GM19395 (cell line): Measurements from ENCODE around the gene KEL.

Source experiments
- ATAC-seq: cut with Tn5 transposase; IDR thresholded peaks from one replicate; pipeline ENCODE4 v1.9.1; 2021; ENCODE audit warnings: mild to moderate bottlenecking, moderate library complexity; ENCODE audit not compliant: unreplicated experiment

KEL gene

DNA sequence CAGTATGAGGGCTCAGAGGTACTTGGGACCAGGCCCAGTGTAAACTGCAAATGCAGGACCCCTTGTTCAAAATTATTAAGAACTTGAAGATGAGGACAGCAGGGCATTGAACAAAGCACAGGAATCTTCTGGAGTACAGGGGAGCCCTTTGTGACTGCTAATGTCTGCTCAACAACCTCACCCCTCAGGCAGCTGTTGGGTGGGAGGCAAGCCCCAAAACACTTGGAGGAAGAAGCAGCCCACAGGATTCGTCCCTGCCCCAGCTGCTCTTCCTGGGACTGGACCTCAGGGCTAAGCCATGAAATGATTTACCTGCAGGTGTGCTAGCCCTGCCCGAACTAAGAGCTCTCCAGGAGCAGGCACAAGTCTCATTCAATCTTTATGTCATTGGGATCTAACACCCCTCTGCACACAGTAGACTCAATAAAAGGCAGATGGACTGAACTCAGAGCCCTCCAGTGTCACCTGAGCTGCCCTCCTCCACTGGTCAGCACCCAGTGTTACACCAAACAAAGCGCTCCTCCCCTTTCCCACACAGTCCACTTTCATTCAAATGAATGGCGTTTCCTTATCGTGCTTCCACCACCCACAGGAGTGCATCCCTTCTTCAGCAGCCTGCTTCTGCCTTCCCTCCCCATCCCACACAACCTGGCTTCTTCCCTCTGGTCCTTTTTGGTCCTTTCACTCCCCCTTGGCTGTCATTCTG is 29.6 kb downstream of the KEL start:
- no peak for ATAC-seq

DNA sequence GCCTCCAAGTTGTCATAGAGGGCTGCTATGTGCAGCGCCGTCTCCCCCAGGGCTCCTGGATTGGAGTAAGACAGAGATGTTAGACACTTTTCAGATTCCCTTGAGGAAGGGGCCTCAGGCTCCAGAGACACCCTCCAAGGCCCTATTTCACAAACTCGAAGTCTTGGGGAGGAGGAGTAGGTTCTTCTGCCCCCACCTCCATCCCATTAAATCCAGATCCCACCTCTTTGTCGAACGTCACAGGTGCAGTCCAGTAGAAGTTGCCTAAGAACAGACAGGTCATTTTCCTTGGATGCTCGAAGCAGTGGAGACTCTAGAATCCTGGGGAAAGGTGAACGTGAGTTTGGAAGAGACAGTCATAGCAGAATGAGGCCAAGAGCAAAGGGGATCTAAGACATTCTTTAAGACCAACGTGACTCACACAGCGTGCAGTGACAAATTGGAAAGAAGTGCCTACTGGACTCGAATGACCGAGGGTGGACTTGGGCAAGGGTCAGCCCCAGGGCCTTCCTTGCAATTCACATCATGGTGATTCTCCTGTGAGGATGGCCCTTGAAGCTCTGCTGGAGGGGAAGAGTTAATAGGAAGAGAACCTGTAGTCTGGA is 31.9 kb downstream of the KEL start:
- ATAC-seq: no peak

DNA sequence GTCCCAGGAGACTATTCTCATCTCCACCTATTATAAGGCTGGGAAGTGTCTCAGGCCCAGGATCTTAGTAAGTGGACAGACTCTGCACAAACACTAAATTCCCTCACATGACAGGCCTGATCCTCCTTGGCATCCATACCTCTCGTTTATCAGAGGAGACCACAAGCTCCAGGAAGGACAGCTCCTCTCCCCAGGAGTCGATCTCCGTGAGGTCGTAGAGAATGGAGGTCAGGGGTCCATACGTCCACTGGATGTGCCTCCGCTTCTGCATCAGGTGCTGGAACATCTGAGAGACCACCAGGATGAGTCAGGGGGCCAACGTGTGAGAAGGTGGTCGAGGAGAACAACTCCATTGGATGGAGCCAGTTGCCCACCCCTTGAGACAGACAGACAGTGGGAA is 34.2 kb downstream of the KEL start:
- no peak for ATAC-seq

DNA sequence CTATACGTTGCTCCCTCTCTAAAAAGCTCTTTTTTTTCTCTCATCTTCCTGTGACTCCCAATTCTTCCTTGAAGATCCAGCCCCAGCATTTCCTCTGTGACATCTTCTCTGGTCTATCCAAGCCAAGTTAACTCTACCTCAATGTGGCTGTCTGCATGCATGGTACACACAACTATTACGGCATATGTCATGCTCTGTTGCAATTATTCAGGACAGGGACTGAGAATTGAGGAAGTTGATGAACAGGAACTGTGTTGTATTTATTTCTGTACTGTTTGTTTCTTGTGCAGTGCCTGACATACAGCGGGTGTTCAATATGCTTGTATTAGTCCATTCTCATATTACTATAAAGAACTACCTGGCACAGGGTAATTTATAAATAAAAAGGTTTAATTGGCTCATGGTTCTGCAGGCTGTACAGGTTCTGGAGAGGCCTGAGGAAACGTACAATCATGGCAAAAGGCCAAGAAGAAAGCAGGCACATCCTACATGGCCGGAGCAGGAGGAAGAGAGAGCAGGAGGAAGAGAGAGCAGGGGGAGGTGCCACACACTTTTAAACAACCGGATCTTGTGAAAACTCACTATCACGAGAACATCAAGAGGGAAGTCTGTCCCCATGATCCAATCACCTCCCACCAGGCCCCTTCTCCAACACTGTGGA is 34.9 kb downstream of the KEL start:
- no peak for ATAC-seq

GRCh38 chr7:142925413-142925812 is 36.8 kb downstream of the KEL start:
- ATAC-seq: no peak

DNA sequence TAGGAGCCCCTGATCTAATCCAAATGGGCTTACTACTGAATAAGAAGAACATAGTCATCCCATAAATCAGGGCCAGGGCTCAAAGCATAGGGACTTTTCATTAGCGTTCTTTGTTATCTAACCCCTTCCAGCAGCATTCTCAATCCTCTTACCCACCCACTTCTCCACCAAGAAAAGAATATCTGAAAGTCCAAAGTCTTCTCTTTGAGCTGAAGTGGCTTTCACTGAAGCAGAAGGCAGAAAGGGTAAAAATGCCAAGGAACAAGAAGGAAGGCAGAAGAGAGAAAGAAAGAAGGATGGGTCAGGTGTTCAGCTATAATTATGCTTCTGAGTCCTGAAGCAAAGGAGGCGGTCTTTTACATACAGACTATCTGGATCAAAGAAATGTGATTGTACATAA is 38.8 kb downstream of the KEL start:
- no peak for ATAC-seq

- no peak for ATAC-seq
Observed at GRCh38 chr7:142919656-142920055, 42.5 kb downstream of the KEL start.

DNA sequence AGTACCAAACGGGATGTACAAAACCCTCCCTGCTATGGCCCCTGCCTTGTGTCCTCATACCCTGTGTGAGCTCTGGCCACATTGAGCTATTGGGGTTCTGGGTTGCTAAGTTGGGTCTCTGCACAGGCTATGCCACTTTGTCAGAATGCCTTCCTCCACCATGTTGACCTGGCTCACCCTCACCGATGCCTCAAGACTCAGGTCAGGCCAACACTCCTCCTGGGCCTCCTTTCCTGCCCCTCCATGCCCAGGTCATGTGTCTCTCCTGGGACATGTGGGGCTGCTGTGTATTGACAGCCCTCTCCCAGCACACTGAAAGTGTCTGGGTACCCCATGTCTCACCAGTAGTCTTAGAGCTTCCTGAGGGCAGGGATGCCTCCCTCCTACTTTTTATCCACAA is 43.3 kb downstream of the KEL start:
- no peak for ATAC-seq

DNA sequence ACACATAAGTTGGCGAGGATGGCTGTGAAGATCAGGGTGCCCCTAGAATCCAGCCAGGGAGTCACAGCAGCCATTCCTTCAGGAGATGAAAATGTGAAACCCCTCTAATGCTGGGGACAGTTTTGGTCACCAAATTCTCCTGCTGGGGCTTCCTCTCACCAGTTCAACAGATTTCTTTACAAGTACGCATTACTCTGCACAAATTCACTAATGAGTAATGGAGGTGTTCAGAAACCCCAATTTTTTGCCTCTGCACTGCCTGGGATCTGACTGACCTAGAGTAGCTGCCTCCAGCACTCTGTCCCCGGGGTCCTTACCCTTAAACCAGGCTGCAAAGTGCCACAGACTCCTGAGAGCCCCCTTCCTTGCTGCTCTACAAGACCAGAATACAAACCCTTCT is 44.7 kb downstream of the KEL start:
- no peak for ATAC-seq

DNA sequence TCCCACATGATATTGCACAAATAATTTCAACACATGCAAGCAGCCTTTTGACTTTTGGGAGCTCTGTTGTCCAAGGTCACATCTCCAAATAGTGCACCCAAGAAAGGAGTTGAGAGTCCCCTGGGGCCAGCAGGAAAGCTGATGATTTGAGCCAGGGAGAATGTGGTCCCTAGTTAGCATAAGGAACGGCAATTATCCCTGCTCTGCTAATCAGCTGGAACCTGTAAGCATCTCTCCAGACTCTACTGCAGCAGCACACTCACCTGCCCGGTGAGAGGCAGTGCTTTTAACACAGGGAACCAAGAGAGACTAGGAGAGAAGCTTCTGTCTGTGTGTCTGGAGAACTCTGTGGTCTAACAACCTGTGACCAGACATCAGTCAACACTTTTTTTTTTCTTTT is 45.7 kb downstream of the KEL start:
- ATAC-seq: no peak

DNA sequence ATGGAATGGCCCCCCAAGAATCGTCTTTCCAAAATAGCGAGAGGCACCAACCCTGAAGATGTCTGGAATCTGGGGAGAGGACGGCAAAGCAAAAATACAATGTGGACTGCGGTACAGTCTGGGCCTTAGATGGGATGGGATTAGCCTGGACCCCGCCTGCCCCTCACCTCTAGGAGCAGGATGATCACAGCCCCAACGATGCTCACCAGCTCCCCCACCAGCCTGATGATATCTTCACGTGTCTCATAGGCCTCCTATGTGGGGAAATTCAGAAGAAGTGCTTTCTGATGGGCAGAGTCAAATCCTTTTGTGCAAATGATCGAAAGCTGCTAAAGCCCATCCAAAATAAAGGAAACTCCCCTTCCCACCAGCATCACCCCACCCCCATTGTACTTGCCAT is 46.8 kb downstream of the KEL start:
- ATAC-seq: no peak

- no peak for ATAC-seq
Observed at GRCh38 chr7:142914121-142914520, 48.0 kb downstream of the KEL start.

GRCh38 chr7:142913566-142913965 is 48.6 kb downstream of the KEL start:
- ATAC-seq: no peak

- no peak for ATAC-seq
Observed at GRCh38 chr7:142913051-142913450, 49.1 kb downstream of the KEL start.

DNA sequence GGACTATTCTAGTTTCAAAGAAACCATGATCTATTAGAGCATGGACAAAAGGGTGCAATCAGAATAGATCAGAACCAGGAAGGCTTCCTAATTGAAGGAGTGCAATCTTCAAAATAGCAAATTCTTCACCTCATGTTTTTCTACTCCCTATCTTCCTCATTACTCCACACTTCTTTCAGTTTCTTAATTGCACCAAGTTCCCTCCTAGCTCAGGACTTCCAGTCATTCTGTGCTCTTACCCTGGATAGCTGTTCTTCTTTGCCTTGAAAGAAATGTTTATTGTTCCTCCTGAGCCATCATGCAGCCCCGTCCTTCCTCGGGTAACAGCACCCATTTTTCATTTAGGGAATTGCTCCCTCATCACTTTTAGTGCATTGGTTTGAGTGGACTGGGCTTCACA is 51.7 kb downstream of the KEL start:
- no peak for ATAC-seq

DNA sequence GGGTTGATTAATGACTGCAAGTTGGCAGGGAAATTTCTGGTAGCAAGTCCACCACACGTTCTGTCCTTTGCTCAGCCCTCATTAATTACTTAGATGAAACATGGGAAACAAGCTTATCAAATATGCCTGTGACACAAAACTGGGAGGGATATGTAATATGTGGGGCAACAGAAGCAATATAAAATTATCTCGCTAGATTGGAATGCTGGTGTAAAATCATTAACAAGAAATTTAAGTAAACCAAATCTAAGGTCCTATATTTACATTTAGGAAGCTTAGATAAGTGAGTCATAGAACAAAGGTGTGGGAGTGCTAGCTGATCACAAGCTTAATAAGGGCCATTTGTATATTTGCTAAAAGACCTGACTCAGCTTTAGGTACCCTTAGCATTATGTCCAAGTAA is 52.1 kb downstream of the KEL start:
- ATAC-seq: no peak

GRCh38 chr7:142908921-142909890 is 53.0 kb downstream of the KEL start:
- no peak for ATAC-seq

- no peak for ATAC-seq
Observed at GRCh38 chr7:142908290-142908689, 53.9 kb downstream of the KEL start.

- no peak for ATAC-seq
Observed at GRCh38 chr7:142906643-142907042, 55.5 kb downstream of the KEL start.

DNA sequence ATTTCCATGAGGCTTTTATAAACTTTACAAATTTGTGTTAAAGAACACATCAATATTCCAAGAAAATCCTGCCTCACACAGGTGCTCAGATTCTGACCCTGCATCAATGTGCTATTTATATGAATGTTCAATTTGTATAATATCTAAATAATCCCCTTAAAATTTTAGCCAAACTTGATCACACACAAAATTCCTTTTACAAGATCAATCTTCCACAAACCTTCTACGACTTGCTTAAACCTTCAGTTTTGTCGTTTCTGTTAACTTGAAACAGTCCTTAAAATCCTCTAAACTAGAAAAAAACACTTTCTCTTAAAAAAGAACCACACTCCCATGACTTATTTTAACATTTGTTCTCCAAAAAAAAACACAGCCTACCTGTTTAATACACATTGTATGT is 56.4 kb downstream of the KEL start:
- no peak for ATAC-seq

GRCh38 chr7:142904128-142904527 is 58.0 kb downstream of the KEL start:
- no peak for ATAC-seq
